ENCODE measurements around the gene PNLDC1. TPM values are rescaled to one million over a fixed set of nuclear protein-coding genes. Genes with fewer than 3 reads are reported as not detected.
"Not testable (repeated sequence)": the region's sequence is repeated elsewhere in the genome, so short reads cannot be mapped to it uniquely, and the experiment has no call there.

The PNLDC1 gene
- total RNA-seq, 1 donor from 2014 or later: not detected

DNA sequence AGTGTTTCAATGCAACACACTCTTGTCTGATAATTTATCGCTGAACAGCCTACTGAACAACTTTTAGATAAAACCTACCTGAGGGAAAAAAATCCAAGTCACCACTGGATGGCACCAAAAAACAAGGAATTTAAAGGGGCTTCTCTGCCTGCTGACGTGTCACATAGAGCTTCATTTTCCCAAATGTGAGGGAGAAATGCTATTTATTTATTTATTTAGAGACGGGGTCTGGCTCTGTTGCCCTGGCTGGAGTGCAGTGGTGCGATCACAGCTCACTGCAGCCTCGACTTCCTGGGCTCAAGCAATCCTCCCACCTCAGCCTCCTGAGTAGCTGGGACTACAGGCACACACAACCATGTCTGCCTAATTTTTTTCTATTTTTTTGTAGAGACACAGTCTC is 63.3 kb downstream of the PNLDC1 start:
- not testable (repeated sequence) for H3K4me3 Mint-ChIP-seq (ENCODE audit: low read depth); H3K4me1 Mint-ChIP-seq (ENCODE audit: low read depth); H3K27ac Mint-ChIP-seq; H3K36me3 Mint-ChIP-seq (ENCODE audit: insufficient read depth); DNase-seq (ENCODE audit: low spot score, unreplicated experiment); H3K9me3 Mint-ChIP-seq (ENCODE audit: low read depth)
- TF ChIP-seq, protein P1, sequence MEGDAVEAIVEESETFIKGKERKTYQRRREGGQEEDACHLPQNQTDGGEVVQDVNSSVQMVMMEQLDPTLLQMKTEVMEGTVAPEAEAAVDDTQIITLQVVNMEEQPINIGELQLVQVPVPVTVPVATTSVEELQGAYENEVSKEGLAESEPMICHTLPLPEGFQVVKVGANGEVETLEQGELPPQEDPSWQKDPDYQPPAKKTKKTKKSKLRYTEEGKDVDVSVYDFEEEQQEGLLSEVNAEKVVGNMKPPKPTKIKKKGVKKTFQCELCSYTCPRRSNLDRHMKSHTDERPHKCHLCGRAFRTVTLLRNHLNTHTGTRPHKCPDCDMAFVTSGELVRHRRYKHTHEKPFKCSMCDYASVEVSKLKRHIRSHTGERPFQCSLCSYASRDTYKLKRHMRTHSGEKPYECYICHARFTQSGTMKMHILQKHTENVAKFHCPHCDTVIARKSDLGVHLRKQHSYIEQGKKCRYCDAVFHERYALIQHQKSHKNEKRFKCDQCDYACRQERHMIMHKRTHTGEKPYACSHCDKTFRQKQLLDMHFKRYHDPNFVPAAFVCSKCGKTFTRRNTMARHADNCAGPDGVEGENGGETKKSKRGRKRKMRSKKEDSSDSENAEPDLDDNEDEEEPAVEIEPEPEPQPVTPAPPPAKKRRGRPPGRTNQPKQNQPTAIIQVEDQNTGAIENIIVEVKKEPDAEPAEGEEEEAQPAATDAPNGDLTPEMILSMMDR (IDR thresholded peaks at IDR 0.05; ENCODE audit: unreplicated experiment): peak; percentile 67
- H3K27me3 Mint-ChIP-seq: peaks cover 12% of the 10 kb centered on the region

DNA sequence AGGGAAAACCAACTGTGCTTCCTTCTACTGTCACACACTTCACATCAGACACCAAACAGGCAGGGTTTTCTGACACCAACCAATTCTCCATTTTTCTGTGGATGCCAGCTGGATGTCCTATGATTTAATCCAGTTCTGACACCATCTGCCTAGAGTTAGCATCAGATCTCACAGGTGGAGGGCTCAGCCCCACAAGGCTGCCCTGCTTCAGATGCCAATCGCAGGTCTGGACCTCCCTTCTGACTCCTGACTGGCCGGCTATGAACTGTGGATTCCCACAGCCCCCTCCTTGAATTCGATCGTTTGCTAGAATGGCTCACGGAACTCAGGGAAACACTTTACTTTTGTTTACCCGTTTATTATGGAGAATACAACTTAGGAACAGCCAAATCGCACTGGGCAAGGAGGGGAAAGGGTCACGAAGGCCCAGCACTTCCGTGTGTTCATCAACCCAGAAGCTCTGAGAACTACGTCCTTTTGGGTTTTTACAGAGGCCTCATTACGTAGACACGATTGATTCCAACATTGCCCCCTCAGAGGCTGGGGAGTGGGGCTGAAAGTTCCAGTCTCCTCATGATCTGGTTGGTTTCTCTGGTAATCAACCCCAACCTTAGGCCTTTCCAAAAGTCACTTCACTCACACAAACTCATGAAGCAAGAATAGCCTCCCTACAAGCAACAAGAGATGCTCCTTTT is 65.3 kb downstream of the PNLDC1 start:
- peaks cover 12% of the 10 kb centered on the region for H3K27me3 Mint-ChIP-seq
- peaks cover 3% of the 10 kb centered on the region for H3K9me3 Mint-ChIP-seq (ENCODE audit: low read depth)
- H3K27ac Mint-ChIP-seq: no peak overlapping the region
- no peaks in the 10 kb centered on the region for H3K4me1 Mint-ChIP-seq (ENCODE audit: low read depth)
- DNase-seq (ENCODE audit: low spot score, unreplicated experiment): no peak
- H3K36me3 Mint-ChIP-seq (ENCODE audit: insufficient read depth): no peaks in the 10 kb centered on the region
- H3K4me3 Mint-ChIP-seq (ENCODE audit: low read depth): no peak overlapping the region
- TF ChIP-seq, protein P1 (IDR thresholded peaks at IDR 0.05; ENCODE audit: unreplicated experiment): no peak

DNA sequence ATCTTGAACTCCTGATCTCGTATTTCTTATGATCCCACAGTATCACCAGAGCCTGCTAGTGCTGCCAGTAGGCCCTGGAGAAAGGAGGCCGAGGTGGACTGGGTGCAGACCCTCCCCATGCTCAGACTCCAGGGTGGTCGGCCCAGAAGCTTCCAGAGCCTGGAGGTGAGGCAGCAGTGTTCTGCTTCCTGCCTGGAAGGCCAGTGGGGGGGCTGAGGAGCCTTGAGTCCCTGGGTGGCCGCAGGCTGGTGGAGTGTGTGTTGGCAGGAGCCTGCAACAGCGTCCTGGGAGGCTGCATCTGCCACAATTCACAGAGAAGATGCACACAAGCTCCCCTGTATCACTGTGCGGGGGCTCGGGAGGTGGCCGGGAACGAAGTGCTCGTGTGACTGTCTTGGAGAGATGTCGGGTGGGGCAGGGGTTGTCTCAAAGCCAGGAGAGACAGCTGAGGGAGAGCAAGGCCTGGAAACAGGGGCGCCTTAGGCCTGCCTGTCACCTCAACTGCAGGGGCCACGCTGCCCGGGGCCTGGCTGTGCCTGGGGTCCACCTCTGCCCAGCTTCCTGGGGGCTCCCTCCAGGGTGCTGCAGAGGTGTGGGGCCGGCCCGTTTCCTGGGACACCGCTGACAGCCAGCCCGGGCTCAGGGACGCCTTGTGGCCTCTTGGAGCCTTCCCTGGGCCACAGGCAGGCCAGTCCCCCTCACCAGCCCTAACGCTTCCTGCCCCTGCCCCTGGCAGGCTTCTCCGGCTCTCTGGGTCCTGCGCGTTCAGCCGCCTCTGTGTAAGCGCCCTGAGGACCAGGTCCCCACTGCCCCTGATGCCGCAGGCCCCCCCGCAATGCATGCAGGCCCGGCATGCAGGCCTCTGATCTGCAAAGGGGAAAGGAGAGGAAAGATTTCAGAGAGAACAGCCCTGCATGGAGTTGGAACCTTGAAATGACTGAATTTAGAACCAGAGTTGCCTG is 66.5 kb downstream of the PNLDC1 start:
- TF ChIP-seq, protein P1 (IDR thresholded peaks at IDR 0.05; ENCODE audit: unreplicated experiment): no peak
- peaks cover 9% of the 10 kb centered on the region for H3K27me3 Mint-ChIP-seq
- DNase-seq (ENCODE audit: low spot score, unreplicated experiment): no peak
- no peaks in the 10 kb centered on the region for H3K36me3 Mint-ChIP-seq (ENCODE audit: insufficient read depth)
- no peak overlapping the region for H3K4me3 Mint-ChIP-seq (ENCODE audit: low read depth)
- H3K4me1 Mint-ChIP-seq (ENCODE audit: low read depth): no peaks in the 10 kb centered on the region
- H3K27ac Mint-ChIP-seq: no peak overlapping the region
- H3K9me3 Mint-ChIP-seq (ENCODE audit: low read depth): peaks cover 3% of the 10 kb centered on the region

Other genes starting within 250 kb of the PNLDC1 start
- 64.8 and 68.9 TPM in 2 replicates for gene SOD2, start 107.0 kb upstream of the PNLDC1 start, total RNA-seq
- 126 and 131 TPM in 2 replicates for gene WTAP, start 72.8 kb upstream of the PNLDC1 start, total RNA-seq
- 85.1 and 103 TPM in 2 replicates for gene ACAT2, start 38.2 kb upstream of the PNLDC1 start, total RNA-seq
- gene TCP1, start 10.7 kb upstream of the PNLDC1 start, total RNA-seq: 218 and 229 TPM in 2 replicates
- gene MRPL18, start 9.8 kb upstream of the PNLDC1 start, total RNA-seq: 45.0 and 45.2 TPM in 2 replicates
- gene MAS1, start 90.7 kb downstream of the PNLDC1 start, total RNA-seq: not detected in 2 replicates
- 144 and 147 TPM in 2 replicates for gene IGF2R, start 168.8 kb downstream of the PNLDC1 start, total RNA-seq